ENCODE results near the gene PIGV.
A peak's percentile ranks its signal among the peaks of the same experiment; 100 is the strongest.

Gene PIGV

DNA sequence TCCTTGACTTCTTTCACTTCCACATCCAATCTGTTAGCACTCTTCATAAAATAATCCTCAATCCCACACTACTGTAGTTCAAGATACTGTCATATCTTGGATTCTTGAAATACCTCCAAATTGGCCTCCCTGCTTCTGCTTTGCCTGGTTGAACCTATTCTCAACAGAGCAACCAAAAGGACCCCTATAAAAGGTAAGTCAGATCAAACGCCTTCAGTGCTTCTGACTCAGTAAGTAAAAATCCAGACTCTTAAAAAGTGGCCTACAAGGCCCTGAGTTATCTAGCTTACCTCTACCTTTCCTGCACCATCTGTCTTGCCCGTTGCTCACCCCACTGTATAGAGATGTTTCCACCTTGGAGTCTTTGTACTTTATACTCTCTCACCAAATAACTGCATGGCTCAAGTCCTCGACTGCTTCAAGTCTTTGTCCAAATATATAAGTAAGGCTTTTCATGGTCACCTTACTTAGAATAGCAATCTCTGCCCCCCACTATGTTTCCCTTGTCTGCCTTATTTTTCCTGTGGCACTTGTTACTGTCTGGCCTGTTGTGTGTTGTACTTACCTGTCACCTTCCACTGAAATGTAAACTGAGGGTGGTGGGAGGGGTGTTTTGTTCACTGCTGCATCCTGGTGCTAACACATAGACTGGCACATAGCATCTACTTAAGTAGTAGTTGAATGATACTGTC, 5.1 kb upstream of the PIGV start:
- H3K4me3 ChIP-seq (ENCODE audit: low read length) = no peak overlapping the region
- no peak for DNase-seq (ENCODE audit: low read depth)
- TF ChIP-seq, protein P1, sequence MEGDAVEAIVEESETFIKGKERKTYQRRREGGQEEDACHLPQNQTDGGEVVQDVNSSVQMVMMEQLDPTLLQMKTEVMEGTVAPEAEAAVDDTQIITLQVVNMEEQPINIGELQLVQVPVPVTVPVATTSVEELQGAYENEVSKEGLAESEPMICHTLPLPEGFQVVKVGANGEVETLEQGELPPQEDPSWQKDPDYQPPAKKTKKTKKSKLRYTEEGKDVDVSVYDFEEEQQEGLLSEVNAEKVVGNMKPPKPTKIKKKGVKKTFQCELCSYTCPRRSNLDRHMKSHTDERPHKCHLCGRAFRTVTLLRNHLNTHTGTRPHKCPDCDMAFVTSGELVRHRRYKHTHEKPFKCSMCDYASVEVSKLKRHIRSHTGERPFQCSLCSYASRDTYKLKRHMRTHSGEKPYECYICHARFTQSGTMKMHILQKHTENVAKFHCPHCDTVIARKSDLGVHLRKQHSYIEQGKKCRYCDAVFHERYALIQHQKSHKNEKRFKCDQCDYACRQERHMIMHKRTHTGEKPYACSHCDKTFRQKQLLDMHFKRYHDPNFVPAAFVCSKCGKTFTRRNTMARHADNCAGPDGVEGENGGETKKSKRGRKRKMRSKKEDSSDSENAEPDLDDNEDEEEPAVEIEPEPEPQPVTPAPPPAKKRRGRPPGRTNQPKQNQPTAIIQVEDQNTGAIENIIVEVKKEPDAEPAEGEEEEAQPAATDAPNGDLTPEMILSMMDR (conservative IDR thresholded peaks at IDR 0.05; ENCODE audit: low read length) = no peak

GRCh38 chr1:26783646-26784022, 4.1 kb upstream of the PIGV start:
- DNase-seq (ENCODE audit: low read depth) = no peak
- H3K4me3 ChIP-seq (ENCODE audit: low read length) = no peak overlapping the region
- TF ChIP-seq, protein P1 (conservative IDR thresholded peaks at IDR 0.05; ENCODE audit: low read length) = no peak

GRCh38 chr1:26784023-26784871, 3.5 kb upstream of the PIGV start:
- TF ChIP-seq, protein P1 (conservative IDR thresholded peaks at IDR 0.05; ENCODE audit: low read length) = no peak
- H3K4me3 ChIP-seq (ENCODE audit: low read length) = no peak overlapping the region
- DNase-seq (ENCODE audit: low read depth) = peak; percentile 32

DNA sequence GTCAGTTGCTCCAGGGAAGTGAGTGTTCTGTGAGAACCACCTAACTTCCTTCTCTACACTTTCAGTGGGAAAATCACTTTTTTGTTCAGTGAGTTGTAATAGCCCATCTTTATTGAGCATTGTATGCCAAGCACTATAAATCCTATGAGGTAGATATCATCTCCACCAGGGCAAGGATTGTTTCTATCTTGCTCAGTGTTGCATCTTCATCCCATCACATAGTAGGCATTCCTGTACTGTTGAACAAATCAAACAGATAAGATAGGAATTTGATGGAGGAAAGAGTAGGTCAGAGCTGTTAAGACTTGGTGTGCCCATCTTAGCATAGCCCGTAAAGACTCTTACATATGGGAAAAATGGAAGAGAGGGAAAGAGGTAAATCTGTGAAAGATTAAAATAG, 2.9 kb upstream of the PIGV start:
- H3K4me3 ChIP-seq (ENCODE audit: low read length) = no peak overlapping the region
- DNase-seq (ENCODE audit: low read depth) = no peak
- TF ChIP-seq, protein P1 (conservative IDR thresholded peaks at IDR 0.05; ENCODE audit: low read length) = no peak

GRCh38 chr1:26785611-26786436, 1.9 kb upstream of the PIGV start:
- H3K4me3 ChIP-seq (ENCODE audit: low read length) = peak overlapping the region; percentile 19
- TF ChIP-seq, protein P1 (conservative IDR thresholded peaks at IDR 0.05; ENCODE audit: low read length) = no peak
- peak; percentile 83 for DNase-seq (ENCODE audit: low read depth)

- peak overlapping the region; percentile 83 for H3K4me3 ChIP-seq (ENCODE audit: low read length)
- peak; percentile 88 for DNase-seq (ENCODE audit: low read depth)
- TF ChIP-seq, protein P1 (conservative IDR thresholded peaks at IDR 0.05; ENCODE audit: low read length) = no peak
These were observed 1.0 kb upstream of the PIGV start for GRCh38 chr1:26786437-26787380.
